Endothelial cell of umbilical vein (primary cell): ENCODE data around the gene ELMO1.

ENCODE experiments used
- MAX ChIP-seq: IDR thresholded peaks from 2 replicates; pipeline ENCODE4 v1.6.1; 2011; ENCODE audit not compliant: insufficient read depth, insufficient read length
- POLR2A ChIP-seq: IDR thresholded peaks from 2 replicates; pipeline ENCODE4 v1.6.1; 2012; ENCODE audit warnings: low read depth, mild to moderate bottlenecking, control low read depth, low read length
- POLR2AphosphoS5 ChIP-seq: IDR thresholded peaks from 2 replicates; pipeline ENCODE4 v1.6.1; 2012; ENCODE audit warnings: low read depth, mild to moderate bottlenecking, control low read depth, low read length, moderate library complexity; ENCODE audit not compliant: insufficient read depth
- TF ChIP-seq, protein P1 (sequence below), 2 donors: IDR thresholded peaks; 1 replicate in 1 of 2; 2 replicates in 1 of 2; pipeline ENCODE4 v1.5.1; 2011; ENCODE audit warnings: low read length in 2 of 2, mild to moderate bottlenecking in 2 of 2, moderate library complexity in 2 of 2, control low read depth in 1 of 2, inconsistent platforms in 1 of 2, low read depth in 1 of 2; ENCODE audit not compliant: insufficient read depth in 1 of 2; ENCODE audit errors: extremely low read depth in 1 of 2

DNA sequence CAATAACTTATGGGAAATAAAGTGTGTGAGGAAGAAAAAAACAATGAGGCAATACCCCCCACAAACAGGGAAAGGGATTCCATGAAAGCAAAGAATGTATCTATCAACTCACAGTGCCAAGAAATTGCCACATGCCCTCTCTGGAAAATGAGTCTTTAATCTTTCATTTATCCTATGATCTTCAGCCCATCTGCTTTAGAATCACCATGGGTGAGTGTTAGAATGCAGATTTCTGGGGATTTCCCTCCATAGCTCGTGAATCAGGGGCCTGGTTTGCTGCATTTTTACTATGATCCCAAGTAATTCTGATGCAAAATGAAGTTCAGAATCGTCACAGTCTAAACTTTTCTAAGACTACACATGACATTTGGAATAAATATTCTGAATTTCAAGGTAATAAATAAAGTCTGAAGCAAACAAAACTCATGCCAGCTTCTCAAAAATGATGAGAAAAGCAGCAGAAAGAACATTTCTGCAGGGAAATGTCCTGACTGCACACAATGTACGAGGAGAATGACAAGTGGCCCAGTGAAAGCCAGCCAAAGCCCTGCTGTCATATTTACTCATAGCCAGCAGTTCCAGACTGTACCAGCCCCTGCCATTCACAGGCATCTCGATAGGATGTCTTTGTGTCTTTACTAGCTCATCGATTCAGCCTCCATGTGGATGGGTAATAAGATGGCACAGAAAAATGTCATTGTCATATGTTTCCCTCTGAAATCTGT, 167.1 kb downstream of the ELMO1 start:
- TF ChIP-seq MAX (no peak), POLR2A (no peak), POLR2AphosphoS5 (no peak)
- TF ChIP-seq, protein P1, sequence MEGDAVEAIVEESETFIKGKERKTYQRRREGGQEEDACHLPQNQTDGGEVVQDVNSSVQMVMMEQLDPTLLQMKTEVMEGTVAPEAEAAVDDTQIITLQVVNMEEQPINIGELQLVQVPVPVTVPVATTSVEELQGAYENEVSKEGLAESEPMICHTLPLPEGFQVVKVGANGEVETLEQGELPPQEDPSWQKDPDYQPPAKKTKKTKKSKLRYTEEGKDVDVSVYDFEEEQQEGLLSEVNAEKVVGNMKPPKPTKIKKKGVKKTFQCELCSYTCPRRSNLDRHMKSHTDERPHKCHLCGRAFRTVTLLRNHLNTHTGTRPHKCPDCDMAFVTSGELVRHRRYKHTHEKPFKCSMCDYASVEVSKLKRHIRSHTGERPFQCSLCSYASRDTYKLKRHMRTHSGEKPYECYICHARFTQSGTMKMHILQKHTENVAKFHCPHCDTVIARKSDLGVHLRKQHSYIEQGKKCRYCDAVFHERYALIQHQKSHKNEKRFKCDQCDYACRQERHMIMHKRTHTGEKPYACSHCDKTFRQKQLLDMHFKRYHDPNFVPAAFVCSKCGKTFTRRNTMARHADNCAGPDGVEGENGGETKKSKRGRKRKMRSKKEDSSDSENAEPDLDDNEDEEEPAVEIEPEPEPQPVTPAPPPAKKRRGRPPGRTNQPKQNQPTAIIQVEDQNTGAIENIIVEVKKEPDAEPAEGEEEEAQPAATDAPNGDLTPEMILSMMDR (IDR thresholded peaks at IDR 0.05; ENCODE audit: extremely low read depth in 1 of 2, insufficient read depth in 1 of 2, low read depth in 1 of 2, low read length in 2 of 2): no peak
